Activated CD4-positive, alpha-beta T cell treated with anti-CD3 and anti-CD28 coated beads, Interleukin-2, amount 10 ng/mL, durations not matched to agents 24 days and 14 days (primary cell): Measurements from ENCODE around the gene ZRSR2. TPM values are rescaled to one million over a fixed set of nuclear protein-coding genes. Genes with fewer than 3 reads are reported as not detected.
A peak's percentile ranks its signal among the peaks of the same experiment; 100 is the strongest.
"Not testable (repeated sequence)": the region's sequence is repeated elsewhere in the genome, so short reads cannot be mapped to it uniquely, and the experiment has no call there.

Experiments
- DNase-seq: peaks from one replicate; pipeline ENCODE4 v3.0.0; 2022
- H3K27ac Mint-ChIP-seq: one replicate; pipeline ENCODE4 v1.8.0; 2022; ENCODE audit warnings: mild to moderate bottlenecking, mixed read lengths
- H3K27me3 Mint-ChIP-seq: one replicate; pipeline ENCODE4 v1.8.0; 2022; ENCODE audit warnings: mixed read lengths
- H3K36me3 Mint-ChIP-seq: one replicate; pipeline ENCODE4 v1.8.0; 2022; ENCODE audit warnings: low read depth, mild to moderate bottlenecking, mixed read lengths
- H3K4me1 Mint-ChIP-seq: one replicate; pipeline ENCODE4 v1.8.0; 2021; ENCODE audit warnings: mixed read lengths
- H3K4me3 Mint-ChIP-seq: one replicate; pipeline ENCODE4 v1.8.0; 2022; ENCODE audit warnings: mild to moderate bottlenecking, moderate library complexity, mixed read lengths
- H3K9me3 Mint-ChIP-seq: one replicate; pipeline ENCODE4 v1.8.0; 2021; ENCODE audit warnings: mixed read lengths
- intact Hi-C: fragments of 100-400 bp; cut with micrococcal nuclease; formaldehyde crosslinking; loops from one replicate; pipeline ENCODE4 v1.15.1; 2023
- total RNA-seq: library from RNA; stranded (reverse); gene quantifications from 2 replicates; pipeline ENCODE4 v1.2.3, GENCODE V29; 2022

Gene ZRSR2
- total RNA-seq, 1 donor from 2014 or later, result 20.3 TPM

- peaks cover 36% of the 10 kb centered on the region for H3K4me1 Mint-ChIP-seq
- DNase-seq, result peak; percentile 76
- no peak overlapping the region for H3K4me3 Mint-ChIP-seq
- intact Hi-C loops, result loop anchor here (2.0 kb wide), 2 partner anchors 39 to 65 kb away; partner anchors contain the start of gene AP1S2
- H3K27ac Mint-ChIP-seq, result peak overlapping the region; percentile 52
- no peaks in the 10 kb centered on the region for H3K9me3 Mint-ChIP-seq
- peaks cover 43% of the 10 kb centered on the region for H3K36me3 Mint-ChIP-seq
- no peaks in the 10 kb centered on the region for H3K27me3 Mint-ChIP-seq
Observed at GRCh38 chrX:15815779-15816437, 25.6 kb downstream of the ZRSR2 start.

DNA sequence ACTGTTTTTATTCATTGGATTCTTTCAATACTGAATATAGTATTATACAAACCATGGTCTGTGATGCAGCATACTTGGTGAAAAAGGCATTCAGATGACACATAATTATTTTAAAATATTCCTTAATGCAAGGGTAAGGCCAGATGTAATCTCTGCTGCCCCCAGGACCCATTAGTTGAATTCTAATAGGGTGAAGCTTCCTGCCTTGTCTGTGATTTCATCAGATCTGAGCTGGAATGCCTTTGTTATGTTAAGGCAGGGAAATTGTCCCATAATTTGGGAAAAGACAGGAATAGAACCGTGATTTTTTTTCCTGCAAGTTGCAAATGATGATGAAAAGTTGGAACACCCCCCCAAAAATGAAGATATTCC is 26.1 kb downstream of the ZRSR2 start:
- peaks cover 37% of the 10 kb centered on the region for H3K4me1 Mint-ChIP-seq
- no peaks in the 10 kb centered on the region for H3K27me3 Mint-ChIP-seq
- H3K9me3 Mint-ChIP-seq, result no peaks in the 10 kb centered on the region
- H3K36me3 Mint-ChIP-seq, result peaks cover 48% of the 10 kb centered on the region
- peak overlapping the region; percentile 70 for H3K4me3 Mint-ChIP-seq
- intact Hi-C loops, result loop anchor here (2.0 kb wide), 2 partner anchors 38 to 66 kb away; partner anchors contain the start of gene AP1S2
- peak overlapping the region; percentile 90 for H3K27ac Mint-ChIP-seq
- no peak for DNase-seq

DNA sequence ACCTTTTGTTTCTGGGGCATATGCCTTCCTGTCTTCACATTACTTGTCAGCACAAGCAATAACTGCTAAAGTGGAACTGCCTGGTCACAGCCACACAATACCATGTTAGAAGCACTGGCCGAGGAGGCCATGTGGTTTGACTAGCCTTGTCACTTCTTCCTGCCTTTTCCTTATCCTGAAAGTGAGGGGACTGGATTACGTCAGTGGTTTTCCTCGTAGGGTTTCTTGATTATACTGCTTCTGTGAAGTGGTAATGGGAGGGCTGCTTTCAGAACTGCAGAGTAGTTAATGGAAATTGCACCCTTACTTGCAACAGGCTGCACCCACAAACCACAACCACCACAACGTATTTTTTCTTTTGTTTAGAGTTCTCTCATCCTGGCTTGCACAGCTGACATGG is 26.6 kb downstream of the ZRSR2 start:
- Mint-ChIP-seq H3K4me3 (peak overlapping the region; percentile 70), H3K9me3 (no peaks in the 10 kb centered on the region), H3K36me3 (peaks cover 48% of the 10 kb centered on the region), H3K27ac (peak overlapping the region; percentile 90), H3K4me1 (peaks cover 37% of the 10 kb centered on the region), H3K27me3 (no peaks in the 10 kb centered on the region)
- DNase-seq, result peak; percentile 86
- intact Hi-C loops, result loop anchor here (1.0 to 2.0 kb wide), 4 partner anchors 27 to 302 kb away; partner anchors contain the start of genes AP1S2 and ZRSR2

DNA sequence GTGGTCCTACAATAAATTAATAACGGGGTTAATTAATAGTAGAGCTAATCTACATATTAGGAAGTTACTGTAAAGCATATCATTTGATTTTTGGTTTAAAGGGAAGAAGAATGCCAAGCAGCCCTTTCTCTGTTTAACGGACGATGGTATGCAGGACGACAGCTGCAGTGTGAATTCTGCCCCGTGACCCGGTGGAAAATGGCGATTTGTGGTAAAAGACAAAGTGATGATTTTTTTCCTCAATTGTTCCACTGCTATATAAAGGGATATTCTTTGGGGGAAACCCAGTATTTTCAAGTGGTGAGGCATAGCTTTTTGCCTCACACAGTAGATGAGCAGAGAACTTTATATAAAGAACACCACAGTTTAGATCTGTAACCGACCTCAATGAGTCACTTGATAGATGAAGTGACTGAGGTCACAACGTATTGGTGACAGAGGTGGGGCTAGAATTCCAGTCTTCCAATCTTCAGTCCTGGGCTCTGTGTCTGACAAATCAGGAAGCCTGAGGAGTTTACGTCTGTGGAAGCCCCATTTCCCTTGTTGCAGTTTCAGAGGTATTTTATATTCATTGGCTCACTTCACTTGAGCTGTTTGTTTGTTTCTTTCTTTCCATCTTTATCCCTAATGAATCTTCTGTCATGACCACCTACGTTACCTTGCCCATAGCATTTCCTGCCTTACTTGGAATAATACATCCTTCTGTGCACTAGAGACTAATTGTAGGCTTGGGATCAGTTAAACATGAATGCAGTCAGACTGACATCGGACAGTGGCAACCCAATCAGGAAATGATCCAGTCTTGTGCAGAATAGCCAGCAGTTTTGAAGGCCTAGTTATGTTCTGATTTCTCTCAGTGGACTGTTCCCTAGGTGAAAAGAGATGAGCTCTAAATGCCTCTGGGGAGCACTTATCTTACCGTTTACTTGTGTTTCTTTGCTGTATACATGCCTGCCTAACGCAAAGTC is 30.1 kb downstream of the ZRSR2 start:
- H3K27ac Mint-ChIP-seq, result peak overlapping the region; percentile 31
- peaks cover 41% of the 10 kb centered on the region for H3K36me3 Mint-ChIP-seq
- H3K4me3 Mint-ChIP-seq, result no peak overlapping the region
- no peaks in the 10 kb centered on the region for H3K27me3 Mint-ChIP-seq
- DNase-seq, result no peak
- H3K4me1 Mint-ChIP-seq, result peaks cover 25% of the 10 kb centered on the region
- intact Hi-C loops, result no loop called here
- no peaks in the 10 kb centered on the region for H3K9me3 Mint-ChIP-seq

- Mint-ChIP-seq H3K4me1 (peaks cover 8% of the 10 kb centered on the region), H3K27ac (no peak overlapping the region), H3K9me3 (no peaks in the 10 kb centered on the region), H3K4me3 (no peak overlapping the region), H3K27me3 (no peaks in the 10 kb centered on the region), H3K36me3 (peaks cover 38% of the 10 kb centered on the region)
- DNase-seq, result no peak
- intact Hi-C loops, result no loop called here
Observed at GRCh38 chrX:15822922-15823321, 32.6 kb downstream of the ZRSR2 start.

- Mint-ChIP-seq H3K4me1 (peaks cover under 1% of the 10 kb centered on the region), H3K4me3 (no peak overlapping the region), H3K27me3 (no peaks in the 10 kb centered on the region), H3K9me3 (no peaks in the 10 kb centered on the region), H3K36me3 (peaks cover 27% of the 10 kb centered on the region), H3K27ac (no peak overlapping the region)
- no peak for DNase-seq
- intact Hi-C loops, result no loop called here
Observed at GRCh38 chrX:15825936-15826335, 35.7 kb downstream of the ZRSR2 start.

- no peaks in the 10 kb centered on the region for H3K4me1 Mint-ChIP-seq
- intact Hi-C loops, result no loop called here
- no peak for DNase-seq
- H3K36me3 Mint-ChIP-seq, result peaks cover 14% of the 10 kb centered on the region
- H3K9me3 Mint-ChIP-seq, result no peaks in the 10 kb centered on the region
- H3K27me3 Mint-ChIP-seq, result no peaks in the 10 kb centered on the region
- H3K27ac Mint-ChIP-seq, result no peak overlapping the region
- H3K4me3 Mint-ChIP-seq, result no peak overlapping the region
Observed at GRCh38 chrX:15829217-15829616, 38.9 kb downstream of the ZRSR2 start.

DNA sequence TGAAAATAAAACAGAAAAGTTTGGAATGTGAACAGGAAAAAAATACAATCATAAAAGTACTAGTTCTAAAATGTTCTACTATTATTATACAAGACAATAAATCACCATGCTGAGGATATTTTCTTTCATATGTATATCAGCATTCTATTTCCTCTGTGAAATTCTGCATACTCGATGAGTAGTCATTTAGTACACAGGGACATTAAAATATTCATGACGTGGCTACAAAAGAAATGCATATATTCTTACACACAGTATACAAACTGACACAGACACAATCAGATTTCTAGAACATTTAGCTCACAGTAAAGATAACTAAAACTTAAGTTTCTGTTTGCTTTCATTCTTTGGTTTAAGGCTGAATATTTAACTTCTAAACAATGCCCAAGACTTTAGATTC is 41.1 kb downstream of the ZRSR2 start:
- intact Hi-C loops, H3K9me3 Mint-ChIP-seq, H3K27me3 Mint-ChIP-seq, DNase-seq, H3K27ac Mint-ChIP-seq, H3K4me3 Mint-ChIP-seq, H3K4me1 Mint-ChIP-seq: not testable (repeated sequence)
- H3K36me3 Mint-ChIP-seq, result peaks cover 13% of the 10 kb centered on the region

DNA sequence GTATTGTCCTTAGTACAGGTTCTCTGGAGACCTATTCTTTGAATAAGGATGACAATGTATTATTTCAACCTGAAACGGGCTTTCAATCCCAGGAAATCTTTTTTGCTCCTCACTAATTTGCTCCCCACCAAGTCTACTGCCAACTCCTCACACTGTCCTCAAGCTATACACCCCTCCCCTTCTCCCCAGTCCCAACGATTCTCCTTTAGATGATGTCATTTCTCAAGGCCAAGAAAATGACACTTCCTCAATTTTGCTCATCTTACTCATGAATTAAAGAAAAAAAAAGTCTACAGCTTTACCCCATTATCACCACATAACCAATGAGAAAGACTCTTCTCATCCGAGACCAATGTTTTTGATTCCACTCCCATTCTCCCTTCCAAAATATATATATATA is 43.8 kb downstream of the ZRSR2 start:
- no peaks in the 10 kb centered on the region for H3K27me3 Mint-ChIP-seq
- H3K9me3 Mint-ChIP-seq, result no peaks in the 10 kb centered on the region
- H3K27ac Mint-ChIP-seq, result peak overlapping the region; percentile 71
- no peaks in the 10 kb centered on the region for H3K4me1 Mint-ChIP-seq
- H3K4me3 Mint-ChIP-seq, result no peak overlapping the region
- H3K36me3 Mint-ChIP-seq, result peaks cover 5% of the 10 kb centered on the region
- intact Hi-C loops, result no loop called here
- no peak for DNase-seq

DNA sequence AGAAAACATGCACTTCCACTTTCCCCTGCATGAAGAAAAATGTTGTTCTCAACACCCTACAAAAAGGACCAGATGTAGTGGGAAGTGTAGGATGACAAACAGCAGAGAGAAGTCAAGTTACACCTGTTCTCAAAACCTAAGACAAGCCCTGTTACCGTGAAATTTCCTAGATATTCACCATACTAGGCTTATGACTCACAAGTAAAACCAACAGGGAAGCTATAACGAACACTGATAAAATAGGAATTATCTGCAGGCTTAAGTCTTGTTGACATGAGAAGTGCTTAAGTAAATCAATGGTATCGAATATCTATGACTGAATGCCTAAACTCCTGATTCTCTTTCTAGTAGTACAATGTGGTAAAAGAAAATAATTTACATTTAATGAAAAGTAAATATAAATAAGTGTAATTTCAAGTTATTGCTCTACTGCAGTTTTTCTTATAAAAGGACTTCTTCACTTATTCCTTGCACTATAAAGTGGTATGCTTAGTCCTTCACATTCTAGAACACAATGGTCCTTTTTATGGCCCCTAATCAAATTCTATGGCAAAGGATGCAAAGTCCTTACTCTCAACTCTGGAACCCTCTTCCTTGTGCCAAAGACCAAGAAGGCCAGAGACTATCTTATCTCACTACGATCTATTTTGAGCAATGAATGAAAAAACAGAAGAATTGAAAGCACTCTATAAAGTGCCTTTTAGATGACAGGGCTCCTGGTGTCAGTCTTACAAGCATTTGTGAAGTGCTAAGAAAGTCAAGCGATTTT is 44.7 kb downstream of the ZRSR2 start:
- Mint-ChIP-seq H3K27ac (no peak overlapping the region), H3K4me1 (no peaks in the 10 kb centered on the region), H3K4me3 (no peak overlapping the region), H3K36me3 (peaks cover 5% of the 10 kb centered on the region), H3K9me3 (no peaks in the 10 kb centered on the region), H3K27me3 (no peaks in the 10 kb centered on the region)
- intact Hi-C loops, result no loop called here
- no peak for DNase-seq

DNA sequence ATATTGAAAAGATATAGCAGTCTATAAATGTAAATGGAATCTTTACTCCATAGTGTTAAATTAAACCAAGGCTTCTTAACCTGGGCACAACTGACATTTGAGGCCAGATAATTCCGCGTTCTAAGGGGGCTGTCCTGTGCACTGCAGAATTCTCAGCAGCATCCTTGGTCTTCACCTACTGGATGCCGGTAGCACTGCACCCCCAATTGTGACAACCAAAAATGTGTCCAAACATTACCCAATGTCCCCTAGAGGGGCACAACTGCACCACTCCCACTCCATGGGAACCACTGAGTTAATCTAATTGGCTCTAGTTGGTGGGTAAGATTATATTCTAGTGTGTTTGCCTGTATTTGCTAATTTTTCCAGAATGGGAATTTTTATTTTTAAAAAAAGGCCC is 47.7 kb downstream of the ZRSR2 start:
- Mint-ChIP-seq H3K4me3 (no peak overlapping the region), H3K9me3 (no peaks in the 10 kb centered on the region), H3K36me3 (peaks cover 10% of the 10 kb centered on the region), H3K27me3 (no peaks in the 10 kb centered on the region), H3K4me1 (no peaks in the 10 kb centered on the region), H3K27ac (no peak overlapping the region)
- intact Hi-C loops, result no loop called here
- DNase-seq, result no peak

DNA sequence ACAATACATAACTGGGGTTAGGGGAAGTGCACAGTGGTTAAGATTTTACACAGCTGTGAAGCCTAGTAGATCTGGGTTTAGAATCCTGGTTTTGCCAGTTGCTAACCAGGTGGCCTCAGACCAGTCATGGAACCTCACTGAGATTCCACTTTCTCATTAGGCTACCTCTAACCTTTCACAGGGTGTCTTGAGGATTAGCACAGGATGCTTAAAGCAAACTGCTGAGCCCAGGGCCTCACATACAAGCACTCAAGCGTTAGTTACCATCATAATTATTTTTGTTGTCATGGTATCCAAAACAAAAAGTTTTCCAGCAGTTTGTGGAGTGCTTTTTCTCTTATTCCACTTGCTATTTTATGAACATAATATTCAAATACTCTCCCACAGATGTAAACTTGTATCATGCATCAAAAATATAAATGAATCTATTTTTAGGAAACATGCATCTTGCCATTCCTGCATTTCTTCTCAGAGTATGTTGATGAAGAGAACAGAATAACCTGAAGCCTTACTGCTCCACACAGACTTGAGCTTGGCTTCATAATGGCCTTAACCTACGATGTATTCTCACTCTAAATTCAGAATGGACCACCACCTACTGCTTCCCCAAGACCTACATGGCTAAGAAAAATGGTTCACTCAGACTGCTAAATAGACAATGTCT is 51.7 kb downstream of the ZRSR2 start:
- Mint-ChIP-seq H3K36me3 (peaks cover 22% of the 10 kb centered on the region), H3K4me1 (no peaks in the 10 kb centered on the region), H3K27ac (no peak overlapping the region), H3K27me3 (no peaks in the 10 kb centered on the region), H3K9me3 (no peaks in the 10 kb centered on the region), H3K4me3 (no peak overlapping the region)
- DNase-seq, result no peak
- intact Hi-C loops, result no loop called here

- no peaks in the 10 kb centered on the region for H3K9me3 Mint-ChIP-seq
- H3K4me3 Mint-ChIP-seq, result no peak overlapping the region
- no peaks in the 10 kb centered on the region for H3K27me3 Mint-ChIP-seq
- intact Hi-C loops, result no loop called here
- H3K4me1 Mint-ChIP-seq, result no peaks in the 10 kb centered on the region
- no peak for DNase-seq
- peaks cover 26% of the 10 kb centered on the region for H3K36me3 Mint-ChIP-seq
- H3K27ac Mint-ChIP-seq, result no peak overlapping the region
Observed at GRCh38 chrX:15843960-15844359, 53.7 kb downstream of the ZRSR2 start.
